H1 (cell line): ENCODE results near the gene XDH. TPM values are rescaled to one million over a fixed set of nuclear protein-coding genes. Genes with fewer than 3 reads are reported as not detected.

Experiments used
- CTCF ChIA-PET: fragments of 300-600 bp; sonication (Branson Sonifier 250); formaldehyde crosslinking; loops from one replicate; lab custom pipeline; 2021; ENCODE audit not compliant: partially characterized antibody; lab: Charles Lee
- POLR2A ChIA-PET: fragments of 300-600 bp; sonication (Branson Sonifier 250); formaldehyde crosslinking; loops from one replicate; lab custom pipeline; 2021; ENCODE audit warnings: inconsistent platforms; ENCODE audit not compliant: partially characterized antibody; lab: Charles Lee
- DNase-seq, 2 experiments: peaks; one replicate each; pipeline versions ENCODE4 v3.0.0 to v3.0.0-alpha.2; 2010 to 2022; ENCODE audit warnings: low spot score in 2 of 2, low read depth in 1 of 2, mixed read lengths in 1 of 2
- FAIRE-seq: peaks from 2 replicates; lab custom pipeline; 2011; peaks lifted over from hg19 to GRCh38; lab: Jason Lieb, UNC
- H2AFZ ChIP-seq: 2 replicates; pipeline ENCODE4 v1.8.1; 2012; ENCODE audit warnings: low read length, inconsistent platforms
- H2AK5ac ChIP-seq: 2 replicates; pipeline ENCODE4 v1.6.1; 2013; ENCODE audit warnings: low read depth, low read length
- H2BK120ac ChIP-seq: replicated peaks from 2 replicates; pipeline ENCODE3; 2013; ENCODE audit warnings: low read depth, low read length, inconsistent platforms
- H2BK12ac ChIP-seq: 2 replicates; pipeline ENCODE4 v1.6.1; 2013; ENCODE audit warnings: low read depth, low read length
- H2BK15ac ChIP-seq: 2 replicates; pipeline ENCODE4 v1.6.1; 2013; ENCODE audit warnings: low read length
- H2BK20ac ChIP-seq: 2 replicates; pipeline ENCODE4 v1.6.1; 2013; ENCODE audit warnings: low read length
- H2BK5ac ChIP-seq: 2 replicates; pipeline ENCODE4 v1.6.1; 2013; ENCODE audit warnings: low read depth, low read length
- H3K14ac ChIP-seq: 2 replicates; pipeline ENCODE4 v1.6.1; 2013; ENCODE audit warnings: inconsistent platforms; ENCODE audit not compliant: insufficient read length
- H3K18ac ChIP-seq: 2 replicates; pipeline ENCODE4 v1.6.1; 2013; ENCODE audit warnings: low read length; ENCODE audit errors: extremely low read depth
- H3K23ac ChIP-seq: 2 replicates; pipeline ENCODE4 v1.6.1; 2013; ENCODE audit warnings: inconsistent platforms; ENCODE audit not compliant: insufficient read length
- H3K23me2 ChIP-seq: 2 replicates; pipeline ENCODE4 v1.6.1; 2013; ENCODE audit warnings: low read depth, low read length
- H3K27ac ChIP-seq: 2 replicates; pipeline ENCODE4 v1.6.1; 2011; ENCODE audit warnings: low read depth, low read length, inconsistent platforms
- H3K27me3 ChIP-seq, 4 experiments: replicated peaks in 1 of 4; 1 replicate in 1 of 4; 2 replicates in 3 of 4; pipeline versions ENCODE4 v1.6.1 to v1.8.1; 2011 to 2013; ENCODE audit warnings: low read length in 3 of 4, mild to moderate bottlenecking in 3 of 4, inconsistent platforms in 2 of 4, mixed read lengths in 2 of 4, moderate library complexity in 1 of 4; ENCODE audit not compliant: control insufficient read depth in 3 of 4, insufficient read depth in 3 of 4; ENCODE audit errors: extremely low read depth in 1 of 4
- H3K36me3 ChIP-seq, 4 experiments: 2 replicates each; pipeline versions ENCODE4 v1.6.1 to v1.8.1; 2011 to 2013; ENCODE audit warnings: mild to moderate bottlenecking in 4 of 4, low read length in 3 of 4, moderate library complexity in 2 of 4, control low read depth in 1 of 4, inconsistent platforms in 1 of 4; ENCODE audit not compliant: insufficient read depth in 4 of 4, control insufficient read depth in 2 of 4
- H3K4ac ChIP-seq: replicated peaks from 2 replicates; pipeline ENCODE3; 2013; ENCODE audit warnings: low read length, low read depth, mixed read lengths, inconsistent platforms; ENCODE audit not compliant: insufficient read length
- H3K4me1 ChIP-seq, 4 experiments: replicated peaks in 1 of 4; 1 replicate in 1 of 4; 2 replicates in 3 of 4; pipeline versions ENCODE4 v1.6.1 to v1.8.1; 2011 to 2013; ENCODE audit warnings: low read length in 3 of 4, inconsistent platforms in 2 of 4, mixed read lengths in 1 of 4; ENCODE audit not compliant: insufficient read depth in 4 of 4, control insufficient read depth in 3 of 4
- H3K4me2 ChIP-seq, 2 experiments: 2 replicates each; pipeline versions ENCODE4 v1.6.1 to v1.8.1; 2011 to 2013; ENCODE audit warnings: low read depth in 2 of 2, low read length in 2 of 2, control low read depth in 1 of 2, inconsistent platforms in 1 of 2, mild to moderate bottlenecking in 1 of 2; ENCODE audit not compliant: insufficient read depth in 1 of 2
- H3K4me3 ChIP-seq, 4 experiments: fragments of 200-600, 300-600 bp in 1 of 4; sonication (generic), shearing (Covaris generic), sonication (Bioruptor Twin) in 1 of 4; 2 replicates each; pipeline versions ENCODE4 v1.5.1 to v1.8.1; 2011 to 2016; ENCODE audit warnings: low read length in 4 of 4, low read depth in 3 of 4, control low read depth in 2 of 4, inconsistent platforms in 2 of 4, mild to moderate bottlenecking in 2 of 4, mixed read lengths in 1 of 4, moderate library complexity in 1 of 4; ENCODE audit not compliant: insufficient read depth in 2 of 4; ENCODE audit errors: extremely low read depth in 1 of 4
- H3K56ac ChIP-seq: replicated peaks from 2 replicates; pipeline ENCODE3; 2013; ENCODE audit warnings: low read depth, mild to moderate bottlenecking, mixed read lengths, low read length, inconsistent platforms; ENCODE audit not compliant: insufficient read length
- H3K79me1 ChIP-seq: 2 replicates; pipeline ENCODE4 v1.6.1; 2013; ENCODE audit warnings: low read depth, low read length, control low read depth
- H3K79me2 ChIP-seq, 2 experiments: 2 replicates each; pipeline versions ENCODE4 v1.6.1 to v1.8.1; 2012 to 2013; ENCODE audit warnings: low read length in 2 of 2, mild to moderate bottlenecking in 2 of 2, inconsistent platforms in 1 of 2; ENCODE audit not compliant: insufficient read depth in 2 of 2, control insufficient read depth in 1 of 2
- H3K9ac ChIP-seq, 4 experiments: replicated peaks in 1 of 4; 1 replicate in 1 of 4; 2 replicates in 3 of 4; pipeline versions ENCODE4 v1.6.1 to v1.8.1; 2011 to 2013; ENCODE audit warnings: low read depth in 3 of 4, low read length in 3 of 4, control low read depth in 2 of 4, mild to moderate bottlenecking in 2 of 4, moderate library complexity in 2 of 4, inconsistent platforms in 1 of 4; ENCODE audit errors: extremely low read depth in 1 of 4
- H3K9me3 ChIP-seq, 2 experiments: 2 replicates each; pipeline versions ENCODE4 v1.6.1 to v1.8.1; 2012 to 2013; ENCODE audit warnings: mild to moderate bottlenecking in 2 of 2, moderate library complexity in 2 of 2, control low read depth in 1 of 2, inconsistent platforms in 1 of 2, low read depth in 1 of 2, low read length in 1 of 2, mixed read lengths in 1 of 2; ENCODE audit not compliant: insufficient read depth in 2 of 2
- H4K20me1 ChIP-seq, 2 experiments: replicated peaks in 1 of 2; 2 replicates each; pipeline versions ENCODE3 to v1.8.1; 2011 to 2013; ENCODE audit warnings: inconsistent platforms in 2 of 2, low read length in 2 of 2, mild to moderate bottlenecking in 1 of 2; ENCODE audit not compliant: insufficient read depth in 2 of 2, control insufficient read depth in 1 of 2
- H4K5ac ChIP-seq: 2 replicates; pipeline ENCODE4 v1.6.1; 2013; ENCODE audit warnings: low read length, low read depth, mixed read lengths, inconsistent platforms; ENCODE audit not compliant: insufficient read length
- H4K8ac ChIP-seq: 2 replicates; pipeline ENCODE4 v1.8.0; 2013; ENCODE audit warnings: mild to moderate bottlenecking, moderate library complexity, low read length, inconsistent platforms; ENCODE audit not compliant: insufficient read depth; ENCODE audit errors: extremely low read depth
- H4K91ac ChIP-seq: replicated peaks from 2 replicates; pipeline ENCODE3; 2013; ENCODE audit warnings: low read length, mixed read lengths, inconsistent platforms; ENCODE audit not compliant: insufficient read length
- BCL11A ChIP-seq, 2 experiments: IDR thresholded peaks; one replicate each; pipeline ENCODE4 v1.6.1; 2011; ENCODE audit warnings: low read depth in 2 of 2, low read length in 2 of 2, mild to moderate bottlenecking in 2 of 2
- BRCA1 ChIP-seq: IDR thresholded peaks from 2 replicates; pipeline ENCODE4 v1.6.1; 2012; ENCODE audit warnings: low read depth, low read length, improper control_type of control experiment
- CREB1 ChIP-seq: IDR thresholded peaks from 2 replicates; pipeline ENCODE4 v1.6.1; 2012; ENCODE audit warnings: inconsistent platforms
- POLR2AphosphoS5 ChIP-seq: IDR thresholded peaks from 2 replicates; pipeline ENCODE4 v1.6.1; 2011; ENCODE audit warnings: low read depth, low read length
- RAD21 ChIP-seq, 2 experiments: IDR thresholded peaks in 1 of 2; conservative IDR thresholded peaks in 1 of 2; 2 replicates each; pipeline ENCODE4 v1.6.1; 2011; ENCODE audit warnings: low read depth in 2 of 2, low read length in 2 of 2, improper control_type of control experiment in 1 of 2, inconsistent platforms in 1 of 2, mild to moderate bottlenecking in 1 of 2, moderate library complexity in 1 of 2
- SP1 ChIP-seq: IDR thresholded peaks from 2 replicates; pipeline ENCODE4 v1.6.1; 2011; ENCODE audit warnings: low read depth, low read length
- SP4 ChIP-seq: IDR thresholded peaks from 2 replicates; pipeline ENCODE4 v1.6.1; 2012; ENCODE audit warnings: low read length, inconsistent platforms
- TCF12 ChIP-seq: IDR thresholded peaks from 2 replicates; pipeline ENCODE4 v1.6.1; 2011; ENCODE audit warnings: low read depth, mild to moderate bottlenecking, low read length
- TEAD4 ChIP-seq: IDR thresholded peaks from 2 replicates; pipeline ENCODE4 v1.6.1; 2012; ENCODE audit warnings: low read depth, low read length, inconsistent platforms, mixed read lengths
- WGBS, 2 experiments: shearing (Covaris generic) in 1 of 2; methylation state at CpG; one replicate each; pipeline versions ENCODE4 v1.1.6 to v1.1.7; 2013 to 2015; ENCODE audit warnings: low lambda C conversion rate in 2 of 2, mixed read lengths in 2 of 2, inconsistent platforms in 1 of 2, low coverage in 1 of 2, missing lambda C conversion rate in 1 of 2; ENCODE audit not compliant: insufficient replicate concordance in 2 of 2, insufficient coverage in 1 of 2, insufficient read length in 1 of 2; ENCODE audit errors: extremely low coverage in 1 of 2, missing lambda C conversion rate in 1 of 2; 5-methylcytosine and 5-hydroxymethylcytosine counted together
- polyA plus RNA-seq, 7 experiments: library from polyadenylated mRNA; depleted of rRNA in 3 of 7; stranded (reverse) in 5 of 7; unstranded in 2 of 7; fragments of >200 nt in 5 of 7; fragments of 200-250 nt in 2 of 7; gene quantifications; 1 replicate in 5 of 7; 2 replicates in 1 of 7; 4 replicates in 1 of 7; pipeline versions ENCODE4 v1.2.1 to v1.2.3, GENCODE V29; 2011 to 2013; ENCODE audit warnings: missing spikeins in 2 of 7, mixed read lengths in 2 of 7
- total RNA-seq: library from RNA; stranded (reverse); fragmentation: NEBNext Ultra II Directional; extraction: Animal tissue kit (Norgen Biotek cat#: 25700); gene quantifications from 2 replicates; pipeline ENCODE4 v1.2.1, GENCODE V29; 2021
- TF ChIP-seq, protein P1 (sequence below): IDR thresholded peaks from 2 replicates; pipeline ENCODE4 v1.6.1; 2011; ENCODE audit warnings: low read length, improper control_type of control experiment

The XDH gene
- total and polyA plus RNA-seq, 2 of the 8 experiments (the other 6 are each of a cell fraction or from before 2014, with no cell fraction given), result 0.68 to 1.2 TPM

DNA sequence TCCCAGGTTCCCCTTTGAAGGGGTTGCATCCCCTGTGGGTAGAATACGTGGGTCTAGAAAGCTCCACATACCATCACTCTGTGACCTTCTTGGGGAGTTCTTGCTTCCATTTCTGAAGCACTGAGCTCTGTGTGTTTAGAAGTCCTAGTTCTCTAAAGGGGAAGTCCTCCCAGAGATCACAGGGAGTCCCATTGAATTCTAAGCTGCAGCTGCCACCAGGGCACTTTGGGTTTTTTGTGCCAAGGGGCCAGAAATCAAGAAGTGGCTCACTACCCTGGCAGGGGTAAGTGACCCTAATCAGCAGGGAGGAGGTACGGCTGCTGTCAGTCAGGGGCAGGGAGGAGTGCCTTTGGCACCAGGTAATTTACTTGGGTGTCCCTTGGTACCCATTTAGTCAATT, 109.7 kb downstream of the XDH start:
- H2AK5ac ChIP-seq, result no peak overlapping the region
- H3K14ac ChIP-seq, result no peak overlapping the region
- H2BK120ac ChIP-seq, result no peak overlapping the region
- H4K5ac ChIP-seq, result no peak overlapping the region
- H3K4me2 ChIP-seq, result no peak overlapping the region
- H4K91ac ChIP-seq, result no peak overlapping the region
- no peaks in the 10 kb centered on the region for H3K79me2 ChIP-seq
- no peaks in the 10 kb centered on the region for H3K36me3 ChIP-seq
- H3K56ac ChIP-seq, result no peak overlapping the region
- peaks cover 0 to 5% (median 0%) of the 10 kb centered on the region in 4 experiments; a peak in 1 of 7 replicates for H3K4me1 ChIP-seq
- H2BK12ac ChIP-seq, result no peak overlapping the region
- no peak for TF ChIP-seq BCL11A (IDR thresholded peaks at IDR 0.05; ENCODE audit: low read depth in 2 of 2, low read length in 2 of 2)
- no peak for TF ChIP-seq SP1
- TF ChIP-seq TEAD4, result no peak
- TF ChIP-seq, protein P1, sequence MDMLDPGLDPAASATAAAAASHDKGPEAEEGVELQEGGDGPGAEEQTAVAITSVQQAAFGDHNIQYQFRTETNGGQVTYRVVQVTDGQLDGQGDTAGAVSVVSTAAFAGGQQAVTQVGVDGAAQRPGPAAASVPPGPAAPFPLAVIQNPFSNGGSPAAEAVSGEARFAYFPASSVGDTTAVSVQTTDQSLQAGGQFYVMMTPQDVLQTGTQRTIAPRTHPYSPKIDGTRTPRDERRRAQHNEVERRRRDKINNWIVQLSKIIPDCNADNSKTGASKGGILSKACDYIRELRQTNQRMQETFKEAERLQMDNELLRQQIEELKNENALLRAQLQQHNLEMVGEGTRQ, result no peak
- TF ChIP-seq TCF12, result no peak
- TF ChIP-seq SP4, result no peak
- no peak for TF ChIP-seq BRCA1
- no peak for TF ChIP-seq POLR2AphosphoS5
- TF ChIP-seq CREB1, result no peak
- no peak for TF ChIP-seq RAD21 (IDR thresholded peaks at IDR 0.05 in 1 of 2, conservative IDR thresholded peaks at IDR 0.05 in 1 of 2; ENCODE audit: low read depth in 2 of 2, low read length in 2 of 2)
- DNase-seq, result no peak
- ChIA-PET POLR2A (no interaction called here), CTCF (interaction anchor here (1.0 kb wide), 1 partner anchor 28 kb away, joined by 4 read pairs; no protein-coding TSS in a partner anchor)
- no peak overlapping the region for H3K4ac ChIP-seq
- H3K18ac ChIP-seq, result no peak overlapping the region
- no peak for FAIRE-seq
- no peaks in the 10 kb centered on the region for H4K20me1 ChIP-seq
- H3K23me2 ChIP-seq, result peaks cover 2% of the 10 kb centered on the region; the same call in 1 of the 2 replicates
- H3K23ac ChIP-seq, result no peak overlapping the region
- no peak overlapping the region for H3K27ac ChIP-seq
- H2BK5ac ChIP-seq, result no peak overlapping the region
- H3K9ac ChIP-seq, result no peak overlapping the region
- H2AFZ ChIP-seq, result no peak overlapping the region
- no peak overlapping the region for H2BK15ac ChIP-seq
- no peak overlapping the region for H3K4me3 ChIP-seq
- no peak overlapping the region for H2BK20ac ChIP-seq
- H3K79me1 ChIP-seq, result no peaks in the 10 kb centered on the region
- no peaks in the 10 kb centered on the region for H3K9me3 ChIP-seq
- H3K27me3 ChIP-seq, result no peaks in the 10 kb centered on the region
- WGBS, 2 experiments, result 91% methylated on average over 2 of the region's 2 CpGs; no CpG with 5 or more reads in 1 of the 2 experiments
- no peak overlapping the region for H4K8ac ChIP-seq
